NCI-H226 (cell line): ENCODE results near the gene ALOX12B.
"Not testable (repeated sequence)": the region's sequence is repeated elsewhere in the genome, so short reads cannot be mapped to it uniquely, and the experiment has no call there.

Source experiments
- DNase-seq: peaks from one replicate; pipeline ENCODE4 v3.0.0-alpha.2; 2015

The ALOX12B gene

DNA sequence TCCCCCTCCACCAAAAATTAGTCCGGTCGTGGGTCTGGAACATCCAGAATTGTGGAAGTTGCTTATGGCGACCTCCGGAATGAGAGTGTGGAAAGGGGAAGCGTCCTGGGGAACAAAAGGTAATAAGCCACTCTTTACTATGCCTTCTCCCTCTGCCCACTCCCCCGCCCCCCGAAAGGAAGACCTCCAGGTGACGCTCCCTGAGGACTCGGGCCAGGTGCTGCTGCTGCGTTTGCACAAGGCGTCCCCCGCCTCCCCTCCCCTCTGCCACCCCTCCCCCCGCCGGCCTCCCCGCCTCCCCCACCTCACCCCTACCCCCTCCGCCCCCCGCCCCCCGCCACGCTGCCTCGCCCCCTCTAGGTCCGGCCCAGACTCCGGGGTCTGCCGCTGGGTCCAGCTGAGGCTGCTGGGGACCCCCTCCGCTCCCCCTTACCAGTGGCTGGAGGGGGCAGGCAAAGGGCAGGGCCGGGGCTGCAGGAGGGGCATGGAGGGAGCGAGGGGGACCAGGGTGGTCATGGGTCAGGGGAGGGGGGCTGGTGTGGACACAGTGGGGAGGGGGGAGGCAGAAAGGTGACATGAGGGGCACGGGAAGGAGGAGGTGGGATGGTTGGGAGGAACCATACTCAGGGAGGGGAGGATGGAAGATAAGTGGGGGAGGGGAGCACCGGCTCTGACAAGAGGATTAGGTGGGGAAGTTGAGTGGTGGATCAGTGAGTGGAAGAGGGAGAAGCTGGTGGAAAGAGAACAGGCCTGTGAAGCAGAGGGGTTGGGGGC, 23.6 kb downstream of the ALOX12B start:
- no peak for DNase-seq

DNA sequence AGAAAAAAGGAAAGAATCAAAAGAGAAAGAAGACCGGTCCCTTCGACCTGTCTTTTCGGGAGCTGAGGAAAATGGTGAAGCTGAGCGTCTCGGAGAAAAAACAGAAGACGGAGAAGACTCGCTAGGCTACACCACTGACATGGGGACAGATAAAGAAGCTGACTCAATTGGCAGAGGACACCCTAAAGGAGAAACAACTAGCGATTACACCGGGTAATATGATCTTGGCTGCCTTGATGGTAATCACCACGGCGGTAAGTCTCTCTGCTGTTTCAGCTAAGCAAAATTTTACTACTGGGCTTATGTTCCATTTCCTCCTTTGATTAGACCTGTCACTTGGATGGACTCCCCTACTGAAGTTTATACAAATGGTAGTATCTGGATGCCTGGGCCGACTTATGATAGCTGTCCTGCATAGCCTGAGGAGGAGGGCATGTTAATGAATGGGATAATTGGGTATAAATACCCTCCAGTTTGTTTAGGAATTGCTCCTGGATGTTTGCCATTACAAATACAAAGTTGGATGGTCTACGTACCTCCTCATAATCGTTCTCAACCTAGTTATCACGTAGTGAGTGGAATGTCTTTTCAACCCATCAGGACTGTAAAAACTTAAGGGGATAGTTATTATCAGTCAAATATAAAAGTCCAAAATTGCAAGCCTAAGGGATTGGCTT, 24.6 kb downstream of the ALOX12B start:
- DNase-seq = no peak

DNA sequence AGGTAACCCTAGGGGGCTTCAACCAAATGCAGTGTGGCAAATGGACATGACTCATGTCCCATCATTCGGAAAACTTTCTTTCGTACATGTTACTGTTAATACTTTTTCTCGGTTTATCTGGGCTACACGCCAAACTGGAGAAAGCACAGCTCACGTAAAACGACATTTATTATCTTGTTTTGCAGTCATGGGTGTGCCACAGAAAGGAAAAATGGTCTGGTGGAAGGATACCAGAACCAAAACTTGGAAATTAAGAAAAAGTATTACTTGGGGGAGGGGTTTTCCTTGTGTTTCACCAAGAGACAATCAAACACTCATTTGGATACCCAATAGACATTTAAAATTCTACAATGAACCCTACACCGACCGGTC, 25.1 kb downstream of the ALOX12B start:
- DNase-seq = no peak

DNA sequence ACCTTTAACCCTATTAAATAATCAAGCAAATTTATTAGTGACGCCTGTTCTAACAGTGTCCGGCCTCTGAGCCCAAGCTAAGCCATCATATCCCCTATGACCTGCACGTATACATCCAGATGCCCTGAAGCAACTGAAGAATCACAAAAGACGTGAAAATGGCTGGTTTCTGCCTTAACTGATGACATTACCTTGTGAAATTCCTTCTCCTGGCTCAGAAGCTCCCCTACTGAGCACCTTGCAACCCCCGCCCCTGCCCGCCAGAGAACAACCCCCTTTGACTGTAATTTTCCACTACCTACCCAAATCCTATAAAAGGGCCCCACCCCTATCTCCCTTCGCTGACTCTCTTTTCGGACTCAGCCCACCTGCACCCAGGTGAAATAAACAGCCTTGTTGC, 25.7 kb downstream of the ALOX12B start:
- not testable (repeated sequence) for DNase-seq

DNA sequence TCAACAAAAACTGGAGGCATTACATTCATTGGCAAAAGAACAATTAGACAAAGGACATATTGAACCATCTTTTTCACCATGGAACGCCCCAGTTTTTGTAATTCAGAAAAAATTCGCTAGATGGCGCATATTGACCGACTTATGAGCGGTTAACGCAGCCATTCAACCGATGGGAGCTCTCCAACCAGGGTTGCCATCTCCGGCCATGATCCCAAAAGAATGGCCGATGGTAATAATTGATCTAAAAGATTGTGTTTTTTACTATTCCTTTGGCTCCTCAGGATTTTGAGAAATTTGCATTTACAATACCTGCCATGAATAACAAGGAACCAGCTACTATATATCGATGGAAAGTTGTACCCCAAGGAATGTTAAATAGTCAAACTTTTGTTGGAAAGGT, 27.2 kb downstream of the ALOX12B start:
- DNase-seq = peak; percentile 35

DNA sequence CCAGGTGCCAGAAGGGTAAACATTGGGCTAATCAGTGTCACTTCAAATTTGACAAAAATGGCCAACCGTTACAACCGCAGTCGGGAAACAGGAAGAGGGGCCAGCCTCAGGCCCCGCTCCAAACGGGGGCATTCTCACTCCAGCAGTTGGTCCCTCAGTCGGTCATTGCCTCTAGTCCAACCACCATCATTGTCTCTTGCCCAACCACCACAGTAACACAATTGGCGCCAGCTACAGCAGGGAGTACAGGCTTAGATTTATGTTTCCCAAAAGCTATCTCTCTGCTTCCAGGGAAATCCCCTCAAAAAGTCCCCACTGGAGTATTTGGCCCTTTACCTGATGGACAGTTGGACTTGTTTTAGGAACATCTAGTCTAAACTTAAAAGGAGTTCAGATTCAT, 28.4 kb downstream of the ALOX12B start:
- DNase-seq = no peak

DNA sequence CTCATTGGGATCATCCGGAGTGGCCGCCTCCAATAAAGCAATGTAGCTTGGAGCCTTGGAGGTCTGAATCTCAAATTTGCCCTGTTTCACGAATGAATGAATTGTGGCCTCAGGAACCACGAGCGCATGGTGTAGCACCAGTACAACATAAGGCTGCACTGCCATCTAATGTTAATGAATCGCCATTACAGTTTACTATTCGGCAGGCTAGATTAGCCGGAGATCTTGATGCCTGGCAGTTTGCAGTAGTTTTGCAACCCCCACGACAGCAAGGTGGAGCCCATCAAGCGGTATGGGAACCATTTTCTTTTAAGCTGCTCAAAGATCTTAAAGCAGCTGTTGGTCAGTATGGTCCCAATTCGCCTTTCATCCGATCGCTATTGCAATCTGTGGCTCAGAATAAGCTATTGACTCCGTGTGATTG, 29.8 kb downstream of the ALOX12B start:
- DNase-seq = peak; percentile 65

DNA sequence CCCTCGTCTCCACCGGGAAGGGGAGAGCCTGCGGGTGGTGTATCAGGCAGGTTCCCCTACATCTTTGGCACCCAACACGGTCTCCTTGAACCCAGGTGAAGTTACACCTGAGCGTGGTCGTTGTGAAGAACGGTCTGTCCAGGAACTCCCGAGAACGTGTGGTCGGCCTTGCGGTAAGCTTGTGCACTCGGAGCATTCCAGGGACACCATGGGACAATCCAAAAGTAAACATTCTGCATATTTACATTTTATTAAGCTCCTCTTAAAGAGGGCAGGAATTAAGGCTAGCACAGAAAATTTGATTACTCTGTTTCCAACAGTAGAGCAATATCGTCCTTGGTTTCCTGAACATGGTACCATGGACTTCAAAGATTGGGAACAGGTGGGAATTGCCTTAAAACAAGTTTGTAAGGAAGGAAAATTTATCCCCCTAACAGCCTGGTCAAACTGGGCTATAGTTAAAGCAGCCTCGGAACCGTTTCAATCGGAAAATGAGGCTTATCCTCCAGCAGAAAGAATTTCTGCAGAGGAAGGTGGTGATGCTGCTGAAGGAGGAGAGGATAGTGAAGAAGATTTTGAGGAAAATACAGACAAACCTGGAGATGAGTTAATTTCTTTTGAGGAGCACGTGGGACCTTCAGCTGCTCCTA, 30.4 kb downstream of the ALOX12B start:
- DNase-seq = no peak

DNA sequence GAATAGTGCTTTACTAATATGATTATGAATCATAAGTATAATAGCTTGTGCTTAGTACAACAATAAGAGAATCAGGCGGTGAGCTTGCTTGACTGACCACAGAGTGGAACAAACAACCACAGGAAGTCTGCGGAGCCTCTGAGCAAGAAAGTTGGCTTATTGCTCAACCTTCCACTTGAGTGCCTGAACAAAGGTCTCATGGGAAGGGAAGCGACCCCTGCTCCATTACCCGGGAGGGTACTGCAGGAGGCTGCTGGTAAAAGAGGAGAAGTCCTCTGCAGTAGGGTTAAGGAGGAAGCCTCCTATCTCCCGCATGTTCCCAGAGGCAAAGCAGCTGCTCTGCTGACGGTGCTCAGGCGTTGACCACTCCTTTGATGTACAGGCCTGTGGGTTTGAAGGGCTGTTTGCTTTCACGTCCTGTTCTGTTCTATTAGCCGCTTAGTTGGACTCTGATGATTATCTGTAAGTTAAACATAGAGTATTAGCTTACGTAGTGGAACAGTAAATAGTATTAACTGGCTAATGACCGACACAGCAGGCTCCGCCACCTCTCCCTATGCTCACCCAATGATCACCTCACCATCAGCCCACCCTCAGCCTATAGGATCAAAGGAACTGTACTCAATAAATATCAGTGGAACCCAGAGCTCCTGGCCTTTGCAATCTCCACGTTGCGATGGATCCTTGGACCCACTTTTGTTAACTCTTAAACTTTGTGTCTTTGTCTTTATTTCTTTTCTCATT, 31.1 kb downstream of the ALOX12B start:
- peak; percentile 40 for DNase-seq

DNA sequence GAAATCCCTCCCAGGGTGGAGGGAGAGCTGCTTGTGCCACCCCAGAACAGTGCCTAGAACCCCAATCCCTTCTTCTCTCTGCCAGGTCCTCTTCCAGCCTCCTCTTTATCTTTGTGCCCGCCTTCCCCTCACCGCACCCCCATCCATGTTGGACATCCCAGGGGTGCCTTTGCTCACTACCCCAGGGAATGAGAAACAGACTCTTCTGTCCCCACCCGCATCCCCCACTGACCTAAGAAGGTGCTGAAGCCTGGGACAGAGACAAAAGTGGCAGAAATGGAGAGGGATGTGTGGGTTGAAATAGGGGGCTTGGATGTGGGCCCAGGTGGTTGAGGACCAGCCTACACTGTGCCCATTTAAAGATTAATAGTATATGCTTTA, 31.7 kb downstream of the ALOX12B start:
- DNase-seq = no peak

DNA sequence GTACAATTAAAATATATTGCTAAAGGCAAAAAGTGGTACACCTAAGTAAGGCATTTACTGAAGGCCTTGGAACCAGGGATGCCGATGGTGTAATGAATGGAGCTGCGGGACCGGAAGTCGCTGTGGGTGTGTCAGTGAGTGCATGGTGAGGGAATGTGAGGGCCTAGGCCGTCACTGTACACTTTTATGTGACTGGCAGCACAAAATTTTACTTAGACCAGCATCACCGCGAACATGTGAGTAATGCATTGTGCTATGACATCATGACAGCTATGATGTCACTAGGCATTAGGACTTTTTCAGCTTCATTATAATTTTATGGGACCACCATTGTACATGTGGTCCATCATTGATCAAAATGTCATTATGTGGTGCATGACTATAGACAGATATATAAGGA, 33.9 kb downstream of the ALOX12B start:
- DNase-seq = no peak

DNA sequence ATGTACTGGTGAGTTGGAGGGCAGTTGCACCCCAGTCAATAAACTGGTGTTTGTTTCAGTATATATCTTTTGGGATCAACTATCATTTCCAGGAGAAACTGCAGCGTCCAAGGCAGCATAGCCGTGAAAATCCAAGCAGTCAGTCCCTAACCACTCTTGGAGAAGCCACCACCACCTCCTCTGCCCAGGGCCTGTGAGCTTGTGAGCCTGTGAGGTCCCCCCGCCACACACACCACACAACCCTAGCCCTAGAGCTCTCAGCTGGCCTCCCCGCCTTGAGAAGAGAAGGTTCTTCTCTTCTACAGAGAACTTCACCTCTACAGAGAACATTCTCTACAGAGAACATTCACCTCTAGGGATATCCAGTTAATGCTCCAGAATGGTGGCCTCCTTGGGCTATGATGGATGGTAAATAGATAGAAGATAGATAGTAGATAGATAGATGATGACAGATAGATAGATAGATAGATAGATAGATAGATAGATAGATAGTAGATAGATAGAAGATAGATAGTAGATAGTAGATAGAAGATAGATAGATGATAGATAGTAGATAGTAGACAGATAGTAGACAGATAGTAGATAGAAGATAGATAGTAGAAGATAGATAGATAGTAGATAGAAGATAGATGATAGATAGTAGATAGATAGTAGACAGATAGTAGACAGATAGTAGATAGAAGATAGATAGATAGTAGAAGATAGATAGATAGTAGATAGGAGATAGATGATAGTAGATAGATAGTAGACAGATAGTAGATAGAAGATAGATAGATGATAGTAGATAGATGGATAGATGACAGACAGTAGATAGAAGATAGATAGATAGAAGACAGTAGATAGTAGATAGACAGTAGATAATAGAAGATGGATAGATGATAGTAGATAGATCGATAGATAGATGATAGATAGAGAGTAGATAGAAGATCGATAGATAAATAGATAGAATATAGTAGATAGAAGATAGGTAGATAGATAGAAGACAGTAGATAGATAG, 35.0 kb downstream of the ALOX12B start:
- no peak for DNase-seq

DNA sequence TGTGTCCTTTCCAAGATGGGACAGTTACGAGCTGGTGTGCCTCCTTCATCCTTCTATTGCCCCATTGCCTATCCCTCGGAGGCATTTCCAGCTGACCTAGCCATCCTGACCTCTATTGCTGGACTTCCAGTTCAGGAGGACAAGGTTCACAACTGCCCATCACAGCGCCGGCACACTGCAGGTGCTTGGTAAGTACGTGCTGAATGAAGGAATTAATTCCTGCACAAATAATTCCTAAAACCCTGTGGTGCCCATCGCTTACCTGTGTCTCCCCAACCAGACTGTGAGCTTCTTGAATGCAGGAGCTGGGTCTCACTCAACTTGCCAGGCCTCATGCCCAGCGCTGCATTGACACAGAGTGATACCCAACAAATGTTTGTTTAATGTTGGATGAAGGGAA, 35.7 kb downstream of the ALOX12B start:
- no peak for DNase-seq

DNA sequence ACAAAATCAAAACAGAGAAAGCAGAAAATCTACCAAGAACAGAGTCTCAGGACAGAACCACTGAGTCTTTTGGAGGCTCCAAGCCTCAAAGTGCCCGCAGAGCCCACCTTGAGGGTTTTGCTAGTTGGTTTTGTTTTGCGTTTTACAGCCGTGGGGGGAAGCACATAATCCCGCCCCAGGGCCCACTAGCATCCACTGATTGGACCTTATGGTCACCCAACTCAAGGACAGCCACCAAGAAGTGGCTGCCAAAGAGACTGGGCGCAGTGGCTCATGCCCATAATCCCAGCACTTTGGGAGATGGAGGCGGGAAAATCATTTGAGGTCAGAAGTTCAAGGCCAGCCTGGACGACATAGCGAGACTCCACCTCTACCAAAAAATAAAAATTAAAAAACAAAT, 38.8 kb downstream of the ALOX12B start:
- DNase-seq = no peak

DNA sequence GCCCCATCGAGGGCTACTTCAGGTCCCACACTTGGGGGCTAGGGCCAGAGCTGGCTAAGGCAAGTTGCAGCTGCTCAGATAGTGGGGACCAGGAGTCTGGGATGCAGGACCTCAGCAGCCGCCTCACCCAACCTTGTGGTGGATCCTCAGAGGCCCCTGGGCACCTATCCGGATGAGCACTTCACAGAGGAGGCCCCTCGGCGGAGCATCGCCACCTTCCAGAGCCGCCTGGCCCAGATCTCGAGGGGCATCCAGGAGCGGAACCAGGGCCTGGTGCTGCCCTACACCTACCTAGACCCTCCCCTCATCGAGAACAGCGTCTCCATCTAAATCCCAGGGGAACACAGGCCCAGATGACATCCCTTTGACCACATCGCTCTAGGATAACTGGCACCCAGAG, 39.3 kb downstream of the ALOX12B start:
- no peak for DNase-seq

DNA sequence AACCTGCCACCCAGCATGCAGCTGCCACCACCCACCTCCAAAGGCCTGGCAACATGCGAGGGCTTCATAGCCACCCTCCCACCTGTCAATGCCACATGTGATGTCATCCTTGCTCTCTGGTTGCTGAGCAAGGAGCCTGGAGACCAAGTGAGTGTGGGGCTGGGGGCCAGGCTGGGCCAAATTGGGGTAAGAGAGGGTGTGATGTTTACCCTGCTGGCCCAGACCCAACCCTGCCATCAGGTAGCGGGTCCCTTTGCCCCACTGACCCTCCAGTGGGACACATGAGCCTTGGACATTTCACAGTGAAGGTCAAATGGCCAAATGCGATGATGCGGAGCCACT, 39.8 kb downstream of the ALOX12B start:
- no peak for DNase-seq

DNA sequence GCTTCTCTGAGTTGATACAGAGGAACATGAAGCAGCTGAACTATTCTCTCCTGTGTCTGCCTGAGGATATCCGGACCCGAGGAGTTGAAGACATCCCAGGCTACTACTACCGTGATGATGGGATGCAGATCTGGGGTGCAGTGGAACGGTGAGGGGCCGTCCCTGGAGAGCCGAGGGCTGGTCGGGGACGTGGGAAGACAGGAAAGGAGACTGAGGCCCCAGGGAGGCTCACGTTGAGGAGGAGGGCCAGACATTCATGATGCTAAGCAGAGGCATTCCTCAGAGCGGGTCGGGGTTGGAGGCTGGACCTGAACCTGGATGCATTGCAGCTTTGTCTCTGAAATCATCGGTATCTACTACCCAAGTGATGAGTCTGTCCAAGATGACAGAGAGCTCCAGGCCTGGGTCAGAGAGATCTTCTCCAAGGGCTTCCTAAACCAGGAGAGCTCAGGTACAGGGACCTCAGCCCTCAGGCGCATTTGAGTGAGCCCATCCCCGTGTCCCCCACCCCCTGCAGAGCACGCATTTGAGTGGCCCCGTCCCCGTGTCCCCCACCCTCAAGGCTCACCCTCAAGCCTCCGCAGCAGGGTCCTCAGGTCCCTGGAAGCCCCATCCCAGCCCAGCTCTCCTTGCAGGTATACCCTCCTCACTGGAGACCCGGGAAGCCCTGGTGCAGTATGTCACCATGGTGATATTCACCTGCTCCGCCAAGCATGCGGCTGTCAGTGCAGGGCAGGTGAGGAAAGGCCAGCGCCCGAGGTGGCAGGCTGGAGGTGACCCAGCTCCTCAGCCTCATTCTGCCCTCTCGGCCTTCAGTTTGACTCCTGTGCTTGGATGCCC, 40.4 kb downstream of the ALOX12B start:
- DNase-seq = no peak

DNA sequence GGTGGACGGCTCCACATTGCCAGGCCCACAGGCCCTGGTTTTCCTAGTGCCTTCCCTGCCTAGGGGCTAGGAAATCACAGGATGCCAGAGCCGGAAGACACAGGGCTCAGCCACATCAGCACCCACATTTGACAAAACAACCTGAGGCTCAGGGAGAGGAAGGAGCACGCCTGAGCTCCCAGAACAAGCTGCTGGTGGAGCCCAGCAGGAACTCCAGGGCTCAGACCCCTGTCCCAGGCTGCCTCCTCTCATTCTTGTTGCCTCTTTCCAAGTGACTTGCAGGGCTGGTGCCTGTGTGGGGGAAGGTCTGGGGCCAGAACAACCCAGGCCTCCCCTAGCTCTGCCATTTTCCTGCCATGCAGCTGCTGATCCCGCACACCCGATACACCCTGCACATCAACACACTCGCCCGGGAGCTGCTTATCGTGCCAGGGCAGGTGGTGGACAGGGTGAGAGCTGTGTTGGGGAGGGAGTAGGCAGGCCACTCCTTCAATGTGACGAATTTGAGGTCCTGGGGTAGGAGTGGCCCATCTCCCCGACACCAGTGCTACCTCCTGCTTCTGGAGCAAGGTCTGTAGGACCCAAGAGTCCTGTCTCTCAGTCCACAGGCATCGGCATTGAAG, 41.1 kb downstream of the ALOX12B start:
- DNase-seq = no peak

DNA sequence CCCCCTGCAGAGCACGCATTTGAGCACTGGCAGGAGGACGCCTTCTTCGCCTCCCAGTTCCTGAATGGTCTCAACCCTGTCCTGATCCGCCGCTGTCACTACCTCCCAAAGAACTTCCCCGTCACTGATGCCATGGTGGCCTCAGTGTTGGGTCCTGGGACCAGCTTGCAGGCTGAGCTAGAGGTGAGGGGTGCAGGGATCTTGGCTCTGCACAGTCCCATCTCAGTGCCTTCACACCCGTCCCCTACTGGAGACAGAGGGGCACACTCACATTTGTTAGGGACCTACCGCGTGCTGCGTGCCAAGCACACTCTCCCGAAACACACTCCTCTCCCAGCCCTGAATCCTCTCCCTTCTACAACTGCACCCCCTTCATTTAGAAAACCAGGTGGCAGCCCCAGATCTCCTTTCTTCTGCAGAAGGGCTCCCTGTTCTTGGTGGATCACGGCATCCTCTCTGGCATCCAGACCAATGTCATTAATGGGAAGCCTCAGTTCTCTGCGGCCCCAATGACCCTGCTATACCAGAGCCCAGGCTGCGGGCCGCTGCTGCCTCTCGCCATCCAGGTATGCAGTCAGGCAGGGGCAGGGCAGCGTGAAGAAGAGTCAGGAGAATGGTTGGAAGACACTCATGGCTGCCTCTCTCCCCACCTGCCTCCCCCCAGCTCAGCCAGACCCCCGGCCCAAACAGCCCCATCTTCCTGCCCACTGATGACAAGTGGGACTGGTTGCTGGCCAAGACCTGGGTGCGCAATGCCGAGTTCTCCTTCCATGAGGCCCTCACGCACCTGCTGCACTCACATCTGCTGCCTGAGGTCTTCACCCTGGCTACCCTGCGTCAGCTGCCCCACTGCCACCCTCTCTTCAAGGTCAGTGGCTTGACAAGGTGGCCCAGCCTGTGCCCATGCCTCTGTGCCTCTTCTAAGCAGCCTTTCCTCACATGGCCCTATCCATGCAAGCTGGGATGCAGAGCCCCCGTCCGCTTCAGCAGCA, 42.4 kb downstream of the ALOX12B start:
- DNase-seq = no peak

DNA sequence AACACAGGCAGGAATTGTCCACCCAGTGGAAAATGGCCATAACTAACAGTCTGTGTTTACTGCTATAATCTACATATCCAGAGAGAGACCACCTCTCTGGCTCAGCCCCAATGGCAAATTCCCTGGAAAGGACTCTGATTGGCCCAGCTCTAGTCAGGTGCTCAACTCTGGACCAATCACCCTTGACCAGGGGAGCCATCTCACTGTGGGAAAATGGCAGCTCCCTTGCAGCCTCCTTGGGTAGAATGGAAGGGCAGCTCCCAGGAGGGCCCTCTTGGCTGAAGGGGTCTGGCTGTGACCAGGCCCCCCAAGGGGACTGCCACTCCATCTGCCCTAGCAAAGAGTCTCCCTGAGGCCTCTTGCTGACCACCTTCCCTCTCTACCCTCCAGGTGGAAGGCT, 45.5 kb downstream of the ALOX12B start:
- DNase-seq = no peak
